NCI-H2196 (cell line): ENCODE data around the gene HSPA1B.
A peak's percentile ranks its signal among the peaks of the same experiment; 100 is the strongest.
"Not testable (repeated sequence)": the region's sequence is repeated elsewhere in the genome, so short reads cannot be mapped to it uniquely, and the experiment has no call there.

Experiments used
- DNase-seq: peaks from one replicate; lab custom pipeline; 2025; ENCODE audit not compliant: unreplicated experiment; lab: John Stamatoyannopoulos, UW

HSPA1B gene

GRCh38 chr6:31857774-31858173 lies 30.2 kb downstream of the HSPA1B start:
- not testable (repeated sequence) for DNase-seq

- DNase-seq, result no peak
These were observed 31.2 kb downstream of the HSPA1B start for GRCh38 chr6:31858707-31859106.

GRCh38 chr6:31859923-31860322 lies 32.4 kb downstream of the HSPA1B start:
- no peak for DNase-seq

- DNase-seq, result no peak
These were observed 32.8 kb downstream of the HSPA1B start for GRCh38 chr6:31860349-31860748.

- DNase-seq, result no peak
These were observed 33.6 kb downstream of the HSPA1B start for GRCh38 chr6:31861150-31861549.

- no peak for DNase-seq
These were observed 34.4 kb downstream of the HSPA1B start for GRCh38 chr6:31861919-31862343.

- peak; percentile 100 for DNase-seq
These were observed 35.1 kb downstream of the HSPA1B start, which contains the start of gene NEU1 for GRCh38 chr6:31862344-31863235. TSS of gene NEU1 (minus strand) at chr6:31862821. CDS start at chr6:31862776, 45 bp downstream.

- DNase-seq, result not testable (repeated sequence)
These were observed 36.6 kb downstream of the HSPA1B start for GRCh38 chr6:31864123-31864562.

GRCh38 chr6:31864818-31865204 lies 37.3 kb downstream of the HSPA1B start:
- DNase-seq, result no peak

GRCh38 chr6:31865205-31866118 lies 37.9 kb downstream of the HSPA1B start:
- DNase-seq, result no peak

- DNase-seq, result not testable (repeated sequence)
These were observed 41.1 kb downstream of the HSPA1B start for GRCh38 chr6:31868658-31868971.

- no peak for DNase-seq
These were observed 41.8 kb downstream of the HSPA1B start for GRCh38 chr6:31869343-31869742.

GRCh38 chr6:31870385-31870921 lies 42.9 kb downstream of the HSPA1B start:
- no peak for DNase-seq

- DNase-seq, result no peak
These were observed 43.6 kb downstream of the HSPA1B start for GRCh38 chr6:31871046-31871659.

GRCh38 chr6:31874084-31874670 lies 46.6 kb downstream of the HSPA1B start:
- DNase-seq, result no peak

GRCh38 chr6:31874836-31875572 lies 47.5 kb downstream of the HSPA1B start:
- no peak for DNase-seq

- DNase-seq, result no peak
These were observed 48.3 kb downstream of the HSPA1B start for GRCh38 chr6:31875877-31876276.

- DNase-seq, result no peak
These were observed 48.8 kb downstream of the HSPA1B start for GRCh38 chr6:31876357-31876756.

GRCh38 chr6:31877125-31877650 lies 49.6 kb downstream of the HSPA1B start:
- no peak for DNase-seq
